Mononuclear cell (primary cell): Measurements from ENCODE around the gene YDJC. TPM values are rescaled to one million over a fixed set of nuclear protein-coding genes. Genes with fewer than 3 reads are reported as not detected.
"Not testable (repeated sequence)": the region's sequence is repeated elsewhere in the genome, so short reads cannot be mapped to it uniquely, and the experiment has no call there.

Experiments
- H3K27me3 ChIP-seq: 2 replicates; pipeline ENCODE4 v1.6.0; 2011; ENCODE audit warnings: low read length, control low read depth; ENCODE audit not compliant: insufficient read depth
- H3K4me1 ChIP-seq: 2 replicates; pipeline ENCODE4 v1.5.1; 2011; ENCODE audit warnings: mild to moderate bottlenecking, low read length, control low read depth; ENCODE audit not compliant: insufficient read depth
- H3K4me3 ChIP-seq: 2 replicates; pipeline ENCODE4 v1.5.1; 2011; ENCODE audit warnings: mild to moderate bottlenecking, low read length, moderate library complexity
- H3K9me3 ChIP-seq: 2 replicates; pipeline ENCODE4 v1.5.1; 2011; ENCODE audit warnings: low read depth, mild to moderate bottlenecking, control low read depth, low read length
- total RNA-seq: library from RNA; depleted of rRNA; stranded (reverse); fragments of >200 nt; gene quantifications from one replicate; pipeline ENCODE4 v1.2.3, GENCODE V29; 2012

The YDJC gene
- total RNA-seq, 1 donor = 20.7 TPM

- no peaks in the 10 kb centered on the region for H3K27me3 ChIP-seq
- no peaks in the 10 kb centered on the region for H3K9me3 ChIP-seq
- peak within 1 kb of the TSS; percentile 54 for H3K4me3 ChIP-seq
- peaks cover 35% of the 10 kb centered on the region for H3K4me1 ChIP-seq
These were observed 12.2 kb upstream of the YDJC start, which contains the start of gene SDF2L1 for GRCh38 chr22:21641789-21642583. Gene SDF2L1 (plus strand): TSS chr22:21642302. CDS start chr22:21642337, 35 bp downstream.

DNA sequence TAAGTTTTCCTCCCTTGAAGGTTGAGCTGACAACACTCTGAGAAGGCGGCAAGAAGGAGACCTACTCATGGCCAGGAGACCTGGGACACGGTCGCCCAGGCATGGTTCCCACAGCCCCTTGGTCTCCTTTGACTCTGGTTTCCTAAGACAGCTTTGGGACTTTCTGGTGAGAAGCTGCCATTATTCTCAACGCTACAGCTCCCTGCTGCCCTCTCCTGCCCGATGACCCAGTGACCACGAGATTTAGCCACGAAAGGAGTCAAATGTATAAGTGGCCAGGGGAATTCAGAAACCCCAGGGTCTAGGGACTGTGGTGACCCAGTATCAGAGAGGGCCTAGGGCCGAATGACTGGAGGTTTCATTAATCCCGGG, 11.6 kb upstream of the YDJC start:
- Histone ChIP-seq H3K9me3 (no peaks in the 10 kb centered on the region), H3K4me3 (peak overlapping the region; percentile 54), H3K27me3 (no peaks in the 10 kb centered on the region), H3K4me1 (peaks cover 29% of the 10 kb centered on the region)

DNA sequence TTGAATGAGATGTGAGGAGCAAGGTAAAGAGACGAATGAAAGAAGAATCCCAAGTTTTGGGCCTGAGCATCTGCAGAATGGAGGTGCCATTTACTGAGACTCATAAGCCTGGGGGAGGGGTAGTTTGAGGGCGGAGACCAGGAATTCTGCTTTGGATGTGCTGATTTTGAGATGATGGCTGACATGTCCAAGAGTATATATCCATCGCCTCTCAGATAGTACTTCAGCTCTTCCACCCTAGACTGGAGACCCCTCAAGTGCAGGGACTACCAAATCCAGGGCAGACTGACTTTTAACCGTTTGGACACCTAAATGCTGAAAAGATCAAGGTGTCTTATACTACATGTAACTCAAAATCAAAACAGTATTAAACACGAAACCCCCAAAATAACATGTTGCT, 11.0 kb upstream of the YDJC start:
- Histone ChIP-seq H3K9me3 (no peaks in the 10 kb centered on the region), H3K27me3 (no peaks in the 10 kb centered on the region), H3K4me1 (peaks cover 26% of the 10 kb centered on the region), H3K4me3 (no peak overlapping the region)

DNA sequence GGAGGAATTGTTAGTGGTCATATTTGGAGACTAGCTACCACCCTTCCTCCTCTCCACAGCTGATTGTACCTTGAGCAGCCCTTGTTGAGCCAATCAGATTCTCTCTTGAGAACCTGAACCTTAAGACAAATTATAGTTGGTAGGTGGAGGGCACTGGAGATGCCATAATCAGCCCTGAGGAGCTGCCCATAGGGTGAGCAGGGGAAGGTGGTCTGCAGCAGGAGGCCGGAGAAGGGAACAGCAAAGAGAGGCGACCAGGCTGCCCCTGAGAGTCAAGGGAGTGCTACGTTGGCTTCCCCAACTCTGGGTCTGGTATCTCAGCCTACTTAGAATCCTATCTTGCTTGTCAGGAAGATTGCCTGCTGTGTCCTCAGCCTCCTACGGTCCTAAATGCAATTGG, 9.5 kb upstream of the YDJC start:
- H3K9me3 ChIP-seq = no peaks in the 10 kb centered on the region
- no peaks in the 10 kb centered on the region for H3K27me3 ChIP-seq
- H3K4me1 ChIP-seq = peaks cover 26% of the 10 kb centered on the region
- no peak overlapping the region for H3K4me3 ChIP-seq

GRCh38 chr22:21637450-21637849, 7.6 kb upstream of the YDJC start:
- not testable (repeated sequence) for H3K27me3 ChIP-seq, H3K4me3 ChIP-seq, H3K9me3 ChIP-seq
- peaks cover 14% of the 10 kb centered on the region for H3K4me1 ChIP-seq

- Histone ChIP-seq H3K4me3 (no peak overlapping the region), H3K9me3 (no peaks in the 10 kb centered on the region), H3K27me3 (no peaks in the 10 kb centered on the region), H3K4me1 (peaks cover 10% of the 10 kb centered on the region)
These were observed 6.9 kb upstream of the YDJC start for GRCh38 chr22:21636629-21637218.

DNA sequence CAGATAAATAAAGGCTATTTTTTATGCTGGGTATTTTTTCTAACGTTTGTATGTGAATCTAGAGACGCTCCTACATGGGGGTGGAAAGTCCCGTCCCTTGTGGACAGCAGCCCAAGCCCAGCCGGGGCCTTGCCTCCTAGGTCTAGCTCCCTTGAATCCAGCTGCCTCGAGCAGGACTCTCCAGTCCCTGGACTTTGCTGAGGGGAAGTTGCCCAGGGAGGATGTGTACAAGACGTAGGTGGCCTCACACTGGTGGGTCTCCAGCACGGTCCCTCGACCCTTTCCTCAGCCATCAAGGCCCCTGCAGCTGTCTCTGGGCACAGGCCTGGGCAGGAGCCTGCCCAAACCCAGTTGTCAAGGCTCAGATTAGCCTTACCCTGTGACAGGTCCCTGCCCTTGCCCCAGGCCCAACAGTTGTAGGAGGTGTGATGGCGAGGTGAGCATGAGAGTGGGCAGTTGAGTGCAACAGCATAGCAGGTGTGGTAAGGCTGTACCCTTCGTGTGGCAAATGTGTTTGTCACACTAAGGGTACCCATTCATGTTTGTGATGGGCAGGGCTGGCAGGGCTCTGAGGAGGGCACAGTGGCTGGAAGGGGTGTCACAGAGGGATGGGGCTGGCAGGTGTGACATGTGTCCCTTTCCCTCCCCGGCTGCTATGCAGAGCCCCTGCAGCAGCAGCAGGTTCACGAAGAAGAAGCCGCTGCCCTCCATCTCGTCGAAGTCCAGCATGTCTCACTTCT, 6.1 kb upstream of the YDJC start:
- H3K4me3 ChIP-seq = no peak overlapping the region
- no peaks in the 10 kb centered on the region for H3K9me3 ChIP-seq
- H3K27me3 ChIP-seq = no peaks in the 10 kb centered on the region
- H3K4me1 ChIP-seq = peaks cover 2% of the 10 kb centered on the region

- H3K9me3 ChIP-seq = no peaks in the 10 kb centered on the region
- H3K27me3 ChIP-seq = no peaks in the 10 kb centered on the region
- H3K4me1 ChIP-seq = peaks cover 5% of the 10 kb centered on the region
- H3K4me3 ChIP-seq = no peak overlapping the region
These were observed 5.0 kb upstream of the YDJC start for GRCh38 chr22:21634844-21635243.

DNA sequence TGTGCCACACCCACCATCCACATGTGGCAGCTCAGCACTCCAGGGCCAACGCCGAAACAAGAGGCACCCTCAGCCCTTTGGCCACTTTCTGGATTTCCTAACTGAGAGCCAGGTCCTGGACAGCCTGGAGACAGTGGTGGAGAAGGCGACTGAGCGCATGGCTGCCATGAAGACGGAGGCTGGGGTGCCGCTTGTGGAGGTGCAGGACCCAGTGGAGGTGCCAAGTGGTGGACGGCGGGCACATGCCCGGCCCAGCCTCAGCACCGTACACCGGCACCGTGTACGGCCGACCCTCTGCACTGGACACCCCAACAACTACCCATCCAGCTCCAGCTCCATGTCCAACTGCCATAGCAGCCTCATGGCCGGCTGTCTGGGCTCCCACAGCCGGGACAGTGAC, 4.3 kb upstream of the YDJC start:
- Histone ChIP-seq H3K4me3 (no peak overlapping the region), H3K9me3 (no peaks in the 10 kb centered on the region), H3K4me1 (peaks cover 6% of the 10 kb centered on the region), H3K27me3 (no peaks in the 10 kb centered on the region)

DNA sequence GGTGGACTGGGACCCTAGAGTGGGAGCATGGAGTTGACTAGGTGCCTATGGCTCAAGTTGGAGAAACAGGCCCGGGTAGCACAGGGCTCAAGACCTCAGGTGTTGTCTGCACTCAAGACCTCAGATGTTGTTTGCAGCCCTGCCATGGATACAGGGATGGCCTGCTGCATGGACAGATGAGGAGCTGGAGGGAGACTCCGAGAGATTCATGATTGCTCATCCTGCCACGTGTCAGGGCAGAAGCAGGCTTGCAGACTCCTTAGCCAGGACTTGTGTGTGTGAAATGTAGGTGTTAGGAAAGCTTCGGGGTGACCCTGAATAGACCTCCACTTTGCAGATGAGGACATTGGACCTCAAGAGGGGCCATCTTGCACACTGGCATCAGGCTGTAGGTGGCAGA, 3.7 kb upstream of the YDJC start:
- H3K4me3 ChIP-seq = no peak overlapping the region
- no peaks in the 10 kb centered on the region for H3K27me3 ChIP-seq
- H3K4me1 ChIP-seq = peaks cover 12% of the 10 kb centered on the region
- H3K9me3 ChIP-seq = no peaks in the 10 kb centered on the region

GRCh38 chr22:21632931-21633330, 3.1 kb upstream of the YDJC start:
- Histone ChIP-seq H3K9me3 (no peaks in the 10 kb centered on the region), H3K4me1 (peaks cover 18% of the 10 kb centered on the region), H3K4me3 (no peak overlapping the region), H3K27me3 (no peaks in the 10 kb centered on the region)

GRCh38 chr22:21632237-21632895, 2.5 kb upstream of the YDJC start, which contains the start of gene CCDC116:
Gene CCDC116 (plus strand): TSS chr22:21632760. CDS start chr22:21633182, 422 bp downstream.
- no peaks in the 10 kb centered on the region for H3K27me3 ChIP-seq
- H3K4me1 ChIP-seq = peaks cover 22% of the 10 kb centered on the region
- H3K4me3 ChIP-seq = no peak within 1 kb of the TSS
- H3K9me3 ChIP-seq = no peaks in the 10 kb centered on the region

- Histone ChIP-seq H3K9me3 (no peaks in the 10 kb centered on the region), H3K4me3 (no peak overlapping the region), H3K4me1 (peaks cover 36% of the 10 kb centered on the region), H3K27me3 (no peaks in the 10 kb centered on the region)
These were observed 1.2 kb upstream of the YDJC start for GRCh38 chr22:21631025-21631424.

GRCh38 chr22:21628386-21629254, 1.2 kb downstream of the YDJC start:
- peak overlapping the region; percentile 72 for H3K4me3 ChIP-seq
- H3K27me3 ChIP-seq = no peaks in the 10 kb centered on the region
- no peaks in the 10 kb centered on the region for H3K9me3 ChIP-seq
- H3K4me1 ChIP-seq = peaks cover 52% of the 10 kb centered on the region
